Measurements from ENCODE around the gene PLXNA2.

The PLXNA2 gene

DNA sequence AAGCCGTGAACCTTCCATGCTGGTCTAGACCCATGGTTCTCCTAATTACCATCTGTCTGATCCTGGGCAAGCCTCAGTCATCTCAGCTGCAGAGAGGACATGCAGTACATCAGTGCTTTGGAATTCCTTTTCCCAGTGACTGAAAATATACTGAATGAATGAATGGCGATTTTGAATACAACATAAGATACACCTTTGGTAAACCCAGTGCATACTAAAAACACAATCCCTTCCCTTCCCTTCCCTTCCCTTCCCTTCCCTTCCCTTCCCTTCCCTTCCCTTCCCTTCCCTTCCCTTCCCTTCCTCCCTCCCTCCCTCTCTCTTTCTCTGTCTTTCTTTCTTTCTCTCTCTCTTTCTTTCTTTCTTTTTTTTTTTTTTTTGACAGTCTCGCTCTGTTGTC, 21.3 kb upstream of the PLXNA2 start:
- no peak for DNase-seq

DNA sequence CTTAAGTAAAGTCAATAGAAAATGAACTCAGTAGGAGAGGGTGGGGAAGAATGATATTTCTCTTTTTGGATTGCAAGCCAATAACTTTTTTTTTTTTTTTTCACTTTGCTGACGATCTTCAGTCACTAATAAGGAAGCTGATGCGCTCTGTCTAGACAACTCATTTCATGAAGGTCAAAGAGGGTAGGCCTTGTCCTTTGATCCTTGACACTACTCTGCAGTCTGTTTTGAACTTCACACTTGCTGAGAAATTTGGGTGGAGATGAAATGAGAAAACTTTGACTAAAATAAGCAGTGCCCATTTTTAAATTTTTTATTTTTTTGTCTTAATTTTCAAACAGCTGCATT, 20.9 kb upstream of the PLXNA2 start:
- DNase-seq: no peak

- DNase-seq: peak; percentile 83
Measured at GRCh38 chr1:208264469-208265121, 20.4 kb upstream of the PLXNA2 start.

- no peak for DNase-seq
Measured at GRCh38 chr1:208261874-208262273, 17.7 kb upstream of the PLXNA2 start.

- no peak for DNase-seq
Measured at GRCh38 chr1:208258277-208258676, 14.1 kb upstream of the PLXNA2 start.

GRCh38 chr1:208257351-208257750, 13.2 kb upstream of the PLXNA2 start:
- no peak for DNase-seq

DNA sequence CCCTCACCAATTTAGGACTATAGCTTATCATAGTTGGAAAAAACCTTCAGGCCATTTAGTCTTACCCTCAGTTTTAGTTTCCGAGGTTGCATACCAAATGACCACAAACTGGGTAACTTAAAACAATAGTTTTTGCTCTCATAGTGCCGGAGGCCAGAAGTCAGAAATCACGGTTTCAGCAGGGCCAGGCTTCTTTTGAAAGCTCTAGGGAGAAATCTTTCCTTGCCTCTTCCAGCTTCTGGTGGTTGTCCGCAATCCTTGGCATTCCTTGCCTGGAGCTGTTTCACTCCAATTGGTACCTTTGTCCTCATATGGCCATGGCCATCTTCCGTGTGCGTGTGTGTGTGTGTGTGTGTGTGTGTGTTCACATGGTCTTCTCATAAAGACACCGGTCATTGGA, 12.4 kb upstream of the PLXNA2 start:
- DNase-seq: no peak

DNA sequence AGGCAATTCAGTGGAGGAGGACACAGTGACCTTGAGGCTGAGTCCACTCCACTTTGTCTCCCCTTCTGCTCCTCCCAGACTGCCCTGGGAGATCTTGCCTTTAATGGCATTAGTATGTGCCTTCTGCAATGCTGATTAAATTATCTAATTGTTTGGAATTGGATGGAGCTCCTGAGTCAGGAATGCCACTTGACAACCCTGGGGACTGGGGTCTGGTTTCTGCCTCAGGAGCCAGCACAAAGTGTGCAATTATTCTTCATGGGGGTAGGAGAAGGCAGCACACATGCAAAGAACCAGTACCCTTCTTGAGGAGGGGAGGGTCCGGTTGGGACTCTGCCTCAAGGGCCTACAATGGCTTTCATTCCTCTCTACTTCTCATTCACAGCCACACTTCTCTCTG, 11.9 kb upstream of the PLXNA2 start:
- DNase-seq: no peak

- no peak for DNase-seq
Measured at GRCh38 chr1:208254862-208255261, 10.7 kb upstream of the PLXNA2 start.

GRCh38 chr1:208254376-208254775, 10.2 kb upstream of the PLXNA2 start:
- no peak for DNase-seq

- DNase-seq: no peak
Measured at GRCh38 chr1:208252836-208253576, 8.8 kb upstream of the PLXNA2 start.

- no peak for DNase-seq
Measured at GRCh38 chr1:208251911-208252835, 8.0 kb upstream of the PLXNA2 start.

- no peak for DNase-seq
Measured at GRCh38 chr1:208251015-208251414, 6.8 kb upstream of the PLXNA2 start.

- no peak for DNase-seq
Measured at GRCh38 chr1:208250613-208251012, 6.4 kb upstream of the PLXNA2 start.

DNA sequence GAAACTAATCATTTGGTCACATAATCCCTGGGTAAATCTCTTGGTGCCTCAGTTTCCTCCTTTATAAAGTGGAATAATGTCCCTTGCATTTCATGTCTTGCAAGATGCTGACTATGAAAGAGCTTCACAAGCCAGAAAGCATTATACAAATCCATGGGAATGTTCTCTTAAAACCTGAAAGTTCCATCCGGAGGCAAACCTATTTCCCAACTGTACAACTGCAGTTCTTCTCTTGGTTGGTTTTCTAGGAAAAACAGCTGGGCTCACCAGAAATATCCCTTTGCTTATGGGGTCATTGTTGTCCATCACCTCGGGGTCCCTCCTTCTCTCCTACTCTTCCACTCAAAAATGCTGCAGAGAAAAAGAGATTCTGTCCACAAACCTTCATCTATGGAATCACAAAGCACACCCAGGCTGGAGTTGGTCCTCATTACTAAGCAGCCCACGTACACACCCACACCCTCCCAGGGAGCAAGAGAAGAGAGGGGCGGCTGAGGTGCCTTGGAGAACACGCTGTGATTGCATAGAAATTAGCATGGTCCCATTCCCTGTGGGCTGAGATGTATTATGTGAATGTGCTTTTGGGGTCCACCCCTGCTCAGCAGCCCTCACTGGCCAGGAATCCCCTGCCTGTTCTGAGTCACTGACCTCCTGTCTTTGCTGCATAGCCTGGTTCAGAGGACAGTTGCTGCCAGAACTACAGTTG, 5.0 kb upstream of the PLXNA2 start:
- no peak for DNase-seq

DNA sequence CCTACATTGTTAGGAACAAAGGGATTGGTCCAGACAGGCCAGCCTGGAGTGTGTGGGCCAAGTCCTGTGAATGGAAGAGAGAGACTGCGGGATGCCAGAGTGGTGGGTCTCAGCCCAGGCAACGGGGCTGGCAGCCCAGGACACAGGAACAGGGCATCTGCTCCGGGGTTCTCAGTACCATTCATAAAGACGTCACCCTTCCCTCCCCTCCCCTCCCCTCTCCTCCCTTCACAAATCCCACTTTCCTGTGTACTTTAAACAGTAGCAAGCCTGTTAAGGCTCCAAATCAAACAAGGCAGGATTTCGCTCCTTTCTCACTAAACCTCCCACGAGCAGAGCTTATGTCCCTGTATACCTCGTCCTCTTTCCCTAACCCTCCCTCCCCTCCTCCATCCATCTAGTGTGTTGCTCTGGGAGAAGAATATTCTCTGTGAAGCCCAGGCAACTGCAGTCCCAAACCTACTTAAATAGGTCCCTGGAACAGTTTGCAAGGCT, 4.2 kb upstream of the PLXNA2 start:
- no peak for DNase-seq

GRCh38 chr1:208247696-208248095, 3.5 kb upstream of the PLXNA2 start:
- DNase-seq: peak; percentile 24

GRCh38 chr1:208245185-208245705, 1.1 kb upstream of the PLXNA2 start:
- peak; percentile 87 for DNase-seq

- no peak for DNase-seq
Measured at GRCh38 chr1:208243527-208243966, 637 bp downstream of the PLXNA2 start.

GRCh38 chr1:208242941-208243526, 1.1 kb downstream of the PLXNA2 start:
- DNase-seq: no peak

DNA sequence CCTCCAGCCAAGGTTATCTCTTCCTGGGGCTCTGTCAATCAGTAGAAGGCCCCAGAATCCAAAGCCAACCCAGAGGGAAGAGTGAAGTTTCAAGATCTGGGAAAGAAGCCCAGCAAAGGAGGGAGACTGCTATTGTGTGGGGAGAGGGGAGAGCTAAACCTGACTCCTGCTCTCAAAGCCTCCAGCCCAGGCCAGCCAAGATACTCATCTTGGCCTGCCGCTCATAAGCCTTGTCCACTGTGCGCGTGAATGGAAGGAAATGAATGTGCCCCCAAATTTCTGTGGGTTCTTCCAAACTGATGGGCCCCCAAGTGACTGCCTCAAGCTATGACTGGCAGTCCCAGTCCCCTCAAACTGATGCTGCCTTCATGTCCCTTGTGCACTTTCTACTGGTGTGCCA, 2.0 kb downstream of the PLXNA2 start:
- DNase-seq: no peak

- no peak for DNase-seq
Measured at GRCh38 chr1:208241512-208241911, 2.7 kb downstream of the PLXNA2 start.

Measured in NCI-H446 treated with DMSO at 0.1 percent for 48 hours (cell line).